Activated CD8-positive, alpha-beta T cell treated with anti-CD3 and anti-CD28 coated beads for 36 hours (primary cell): ENCODE measurements around the gene AUTS2. TPM values are rescaled to one million over a fixed set of nuclear protein-coding genes. Genes with fewer than 3 reads are reported as not detected.

Source experiments
- ATAC-seq: fragments of 200-7000 bp; cut with Tn5 transposase; one replicate; pipeline ENCODE4 v1.10.0; 2021; ENCODE audit warnings: mild to moderate bottlenecking, moderate library complexity
- CTCF ChIA-PET: fragments of 350-600 bp; sonication (Branson Sonifier 250); formaldehyde crosslinking; loops from one replicate; lab custom pipeline; 2021; ENCODE audit warnings: antibody characterized with exemption; lab: Charles Lee
- POLR2A ChIA-PET: fragments of 350-600 bp; sonication (Branson Sonifier 250); formaldehyde crosslinking; loops from one replicate; lab custom pipeline; 2021; ENCODE audit warnings: antibody characterized with exemption; lab: Charles Lee
- DNase-seq: peaks from one replicate; pipeline ENCODE4 v3.0.0-alpha.2; 2020
- H3K27ac Mint-ChIP-seq: one replicate; pipeline ENCODE4 v1.8.0; 2021; ENCODE audit warnings: mild to moderate bottlenecking, mixed read lengths
- H3K27me3 Mint-ChIP-seq: one replicate; pipeline ENCODE4 v1.8.0; 2021; ENCODE audit warnings: mixed read lengths
- H3K36me3 Mint-ChIP-seq: one replicate; pipeline ENCODE4 v1.8.0; 2021; ENCODE audit warnings: low read depth, mixed read lengths
- H3K4me1 Mint-ChIP-seq: one replicate; pipeline ENCODE4 v1.8.0; 2021; ENCODE audit warnings: low read depth, mixed read lengths
- H3K4me3 Mint-ChIP-seq: one replicate; pipeline ENCODE4 v1.8.0; 2021; ENCODE audit warnings: mild to moderate bottlenecking, moderate library complexity, mixed read lengths
- H3K9me3 Mint-ChIP-seq: one replicate; pipeline ENCODE4 v1.8.0; 2021; ENCODE audit warnings: mixed read lengths
- intact Hi-C: fragments of 100-400 bp; cut with micrococcal nuclease; formaldehyde crosslinking; loops from one replicate; pipeline ENCODE4 v1.10.0; 2022
- total RNA-seq, 2 experiments: library from RNA; stranded (reverse); gene quantifications; one replicate each; pipeline ENCODE4 v1.2.3, GENCODE V29; 2021
- TF ChIP-seq, protein P1 (sequence below): fragments of 200-600 bp; IDR thresholded peaks from one replicate; pipeline ENCODE4 v1.8.0; 2022; ENCODE audit warnings: antibody characterized with exemption, mild to moderate bottlenecking

Gene AUTS2
- total RNA-seq, 2 experiments from 2014 or later, result 3.1 to 3.3 TPM

DNA sequence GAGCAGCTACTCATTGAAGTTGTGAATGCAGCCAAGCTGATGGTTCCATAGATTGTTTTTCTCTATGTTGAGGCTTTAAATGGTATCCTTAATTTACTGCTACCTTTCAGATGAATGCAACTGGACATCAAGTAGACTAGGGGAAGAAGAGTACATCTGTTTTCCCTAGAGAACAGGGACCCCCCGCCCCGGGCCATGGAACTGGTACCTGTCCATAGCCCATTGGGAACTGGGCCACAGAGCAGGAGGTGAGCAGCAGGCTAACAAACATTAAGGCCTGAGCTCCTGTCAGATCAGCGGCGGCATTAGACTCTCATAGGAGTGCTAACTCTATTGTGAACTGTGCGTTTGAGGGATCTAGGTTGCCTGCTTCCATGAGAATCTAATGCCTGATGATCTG, 391.3 kb downstream of the AUTS2 start:
- intact Hi-C loops, result no loop called here

DNA sequence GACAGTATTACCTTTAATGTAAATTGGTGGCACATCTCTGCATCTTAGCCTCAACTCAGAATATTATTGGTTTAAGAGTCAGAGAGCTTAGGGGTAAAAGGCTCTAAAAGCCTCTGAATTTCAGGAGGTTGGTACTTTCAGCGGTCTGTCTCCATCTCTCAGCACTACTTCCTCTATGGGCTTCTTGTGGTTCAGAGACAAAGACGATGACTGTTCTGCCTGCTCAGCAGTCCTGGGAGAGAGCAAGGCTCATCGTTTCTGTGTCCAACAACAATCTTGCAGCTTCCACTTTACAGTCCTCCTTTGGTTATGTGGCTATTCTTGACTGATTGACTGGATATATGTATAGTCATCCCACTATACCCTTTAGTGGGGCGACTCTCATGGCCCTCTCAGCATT, 394.7 kb downstream of the AUTS2 start:
- TF ChIP-seq, protein P1, sequence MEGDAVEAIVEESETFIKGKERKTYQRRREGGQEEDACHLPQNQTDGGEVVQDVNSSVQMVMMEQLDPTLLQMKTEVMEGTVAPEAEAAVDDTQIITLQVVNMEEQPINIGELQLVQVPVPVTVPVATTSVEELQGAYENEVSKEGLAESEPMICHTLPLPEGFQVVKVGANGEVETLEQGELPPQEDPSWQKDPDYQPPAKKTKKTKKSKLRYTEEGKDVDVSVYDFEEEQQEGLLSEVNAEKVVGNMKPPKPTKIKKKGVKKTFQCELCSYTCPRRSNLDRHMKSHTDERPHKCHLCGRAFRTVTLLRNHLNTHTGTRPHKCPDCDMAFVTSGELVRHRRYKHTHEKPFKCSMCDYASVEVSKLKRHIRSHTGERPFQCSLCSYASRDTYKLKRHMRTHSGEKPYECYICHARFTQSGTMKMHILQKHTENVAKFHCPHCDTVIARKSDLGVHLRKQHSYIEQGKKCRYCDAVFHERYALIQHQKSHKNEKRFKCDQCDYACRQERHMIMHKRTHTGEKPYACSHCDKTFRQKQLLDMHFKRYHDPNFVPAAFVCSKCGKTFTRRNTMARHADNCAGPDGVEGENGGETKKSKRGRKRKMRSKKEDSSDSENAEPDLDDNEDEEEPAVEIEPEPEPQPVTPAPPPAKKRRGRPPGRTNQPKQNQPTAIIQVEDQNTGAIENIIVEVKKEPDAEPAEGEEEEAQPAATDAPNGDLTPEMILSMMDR, result no peak
- no peaks in the 10 kb centered on the region for H3K36me3 Mint-ChIP-seq
- ATAC-seq (no peak), DNase-seq (no peak)
- POLR2A ChIA-PET, result no interaction called here
- peaks cover 4% of the 10 kb centered on the region for H3K27me3 Mint-ChIP-seq
- no peaks in the 10 kb centered on the region for H3K9me3 Mint-ChIP-seq
- intact Hi-C loops, result no loop called here
- H3K4me3 Mint-ChIP-seq, result no peak overlapping the region
- CTCF ChIA-PET, result no interaction called here
- no peaks in the 10 kb centered on the region for H3K4me1 Mint-ChIP-seq
- no peak overlapping the region for H3K27ac Mint-ChIP-seq

More for the DNA sequence above, 391.3 kb downstream of the AUTS2 start:
- TF ChIP-seq, protein P1, result no peak
- ChIA-PET POLR2A (no interaction called here), CTCF (no interaction called here)
- H3K4me3 Mint-ChIP-seq, result no peak overlapping the region
- no peaks in the 10 kb centered on the region for H3K36me3 Mint-ChIP-seq
- ATAC-seq (no peak), DNase-seq (no peak)
- peaks cover 4% of the 10 kb centered on the region for H3K27me3 Mint-ChIP-seq
- H3K4me1 Mint-ChIP-seq, result no peaks in the 10 kb centered on the region
- H3K9me3 Mint-ChIP-seq, result no peaks in the 10 kb centered on the region
- H3K27ac Mint-ChIP-seq, result no peak overlapping the region

GRCh38 chr7:69994218-69994617, 395.9 kb downstream of the AUTS2 start:
- ChIA-PET CTCF (no interaction called here), POLR2A (no interaction called here)
- Mint-ChIP-seq H3K27ac (no peak overlapping the region), H3K9me3 (no peaks in the 10 kb centered on the region), H3K27me3 (peaks cover 2% of the 10 kb centered on the region), H3K36me3 (no peaks in the 10 kb centered on the region), H3K4me1 (no peaks in the 10 kb centered on the region), H3K4me3 (no peak overlapping the region)
- TF ChIP-seq, protein P1, result no peak
- intact Hi-C loops, result no loop called here
- DNase-seq (no peak), ATAC-seq (no peak)

GRCh38 chr7:69994886-69995542, 396.7 kb downstream of the AUTS2 start:
- ChIA-PET CTCF (no interaction called here), POLR2A (no interaction called here)
- Mint-ChIP-seq H3K4me1 (no peaks in the 10 kb centered on the region), H3K4me3 (no peak overlapping the region), H3K9me3 (no peaks in the 10 kb centered on the region), H3K36me3 (no peaks in the 10 kb centered on the region), H3K27ac (no peak overlapping the region), H3K27me3 (no peaks in the 10 kb centered on the region)
- DNase-seq, result no peak
- intact Hi-C loops, result no loop called here
- TF ChIP-seq, protein P1, result no peak
- no peak for ATAC-seq

DNA sequence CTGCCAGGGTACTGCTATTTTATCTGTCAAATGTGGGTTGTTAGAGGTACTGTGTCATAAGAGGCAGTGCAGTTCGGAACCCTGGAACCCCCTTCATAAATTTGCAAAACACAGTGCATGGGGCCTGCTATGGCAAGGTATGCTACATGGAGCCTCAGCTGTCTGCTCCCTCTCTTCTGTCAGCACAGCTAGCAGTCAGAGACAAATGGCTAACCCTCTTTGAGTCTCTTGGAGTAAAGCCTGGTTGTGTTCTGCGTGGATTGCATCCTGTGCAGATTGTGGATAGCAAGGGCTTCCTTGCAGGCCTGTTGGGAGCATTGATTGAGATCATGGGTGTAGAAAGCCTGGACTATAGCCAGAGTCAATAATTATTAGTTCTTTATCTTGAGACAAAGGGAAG, 397.8 kb downstream of the AUTS2 start:
- DNase-seq (no peak), ATAC-seq (no peak)
- ChIA-PET CTCF (no interaction called here), POLR2A (no interaction called here)
- intact Hi-C loops, result no loop called here
- H3K9me3 Mint-ChIP-seq, result no peaks in the 10 kb centered on the region
- H3K36me3 Mint-ChIP-seq, result no peaks in the 10 kb centered on the region
- no peak overlapping the region for H3K4me3 Mint-ChIP-seq
- H3K4me1 Mint-ChIP-seq, result no peaks in the 10 kb centered on the region
- no peaks in the 10 kb centered on the region for H3K27me3 Mint-ChIP-seq
- TF ChIP-seq, protein P1, result no peak
- no peak overlapping the region for H3K27ac Mint-ChIP-seq
